AG04449 (cell line): ENCODE results near the gene MAP3K13.

Experiments
- CTCF ChIA-PET: fragments of 350-600 bp; formaldehyde crosslinking; extraction: SDS; loops from one replicate; lab custom pipeline; 2021; ENCODE audit warnings: antibody characterized with exemption; lab: Yijun Ruan, JAX
- POLR2A ChIA-PET: fragments of 400-600, 350-600 bp; formaldehyde crosslinking; extraction: SDS; loops from one replicate; lab custom pipeline; 2020; ENCODE audit warnings: antibody characterized with exemption, inconsistent platforms; lab: Yijun Ruan, JAX
- DNase-seq: peaks from one replicate; pipeline ENCODE4 v3.0.0-alpha.2; 2010; ENCODE audit warnings: low read depth, low spot score
- H3K4me3 ChIP-seq: 2 replicates; pipeline ENCODE4 v1.5.1; 2011; ENCODE audit warnings: low read depth, mild to moderate bottlenecking, control low read depth, low read length
- TF ChIP-seq, protein P1 (sequence below): IDR thresholded peaks from one replicate; pipeline ENCODE4 v1.5.1; 2011; ENCODE audit warnings: mild to moderate bottlenecking, moderate library complexity, low read length, control low read depth, inconsistent platforms; ENCODE audit not compliant: insufficient read depth; ENCODE audit errors: missing control alignments

The MAP3K13 gene

DNA sequence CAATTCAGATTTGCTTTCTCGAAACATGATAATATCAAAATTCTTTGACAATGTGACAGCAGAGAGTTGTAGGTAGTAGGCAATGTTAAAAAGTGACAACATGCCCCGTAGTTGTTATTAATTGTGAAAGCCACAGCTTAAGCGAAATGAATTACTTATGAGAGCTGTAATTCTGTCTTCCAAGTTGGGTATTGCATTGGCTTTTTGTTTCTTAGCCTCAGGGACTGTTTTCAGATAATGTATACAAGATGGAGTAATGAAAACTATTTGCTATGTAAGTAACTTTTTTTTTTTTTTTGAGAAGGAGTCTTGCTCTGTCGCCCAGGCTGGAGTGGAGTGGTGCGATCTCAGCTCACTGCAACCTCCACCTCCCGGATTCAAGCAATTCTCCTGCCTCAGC, 43.1 kb upstream of the MAP3K13 start:
- POLR2A ChIA-PET = no interaction called here
- DNase-seq = no peak
- TF ChIP-seq, protein P1, sequence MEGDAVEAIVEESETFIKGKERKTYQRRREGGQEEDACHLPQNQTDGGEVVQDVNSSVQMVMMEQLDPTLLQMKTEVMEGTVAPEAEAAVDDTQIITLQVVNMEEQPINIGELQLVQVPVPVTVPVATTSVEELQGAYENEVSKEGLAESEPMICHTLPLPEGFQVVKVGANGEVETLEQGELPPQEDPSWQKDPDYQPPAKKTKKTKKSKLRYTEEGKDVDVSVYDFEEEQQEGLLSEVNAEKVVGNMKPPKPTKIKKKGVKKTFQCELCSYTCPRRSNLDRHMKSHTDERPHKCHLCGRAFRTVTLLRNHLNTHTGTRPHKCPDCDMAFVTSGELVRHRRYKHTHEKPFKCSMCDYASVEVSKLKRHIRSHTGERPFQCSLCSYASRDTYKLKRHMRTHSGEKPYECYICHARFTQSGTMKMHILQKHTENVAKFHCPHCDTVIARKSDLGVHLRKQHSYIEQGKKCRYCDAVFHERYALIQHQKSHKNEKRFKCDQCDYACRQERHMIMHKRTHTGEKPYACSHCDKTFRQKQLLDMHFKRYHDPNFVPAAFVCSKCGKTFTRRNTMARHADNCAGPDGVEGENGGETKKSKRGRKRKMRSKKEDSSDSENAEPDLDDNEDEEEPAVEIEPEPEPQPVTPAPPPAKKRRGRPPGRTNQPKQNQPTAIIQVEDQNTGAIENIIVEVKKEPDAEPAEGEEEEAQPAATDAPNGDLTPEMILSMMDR = no peak
- H3K4me3 ChIP-seq = no peak overlapping the region
- CTCF ChIA-PET = interaction anchor here (2.2 to 4.8 kb wide), 2 partner anchors 12 to 40 kb away, joined by 6 to 26 read pairs; no protein-coding TSS in a partner anchor

DNA sequence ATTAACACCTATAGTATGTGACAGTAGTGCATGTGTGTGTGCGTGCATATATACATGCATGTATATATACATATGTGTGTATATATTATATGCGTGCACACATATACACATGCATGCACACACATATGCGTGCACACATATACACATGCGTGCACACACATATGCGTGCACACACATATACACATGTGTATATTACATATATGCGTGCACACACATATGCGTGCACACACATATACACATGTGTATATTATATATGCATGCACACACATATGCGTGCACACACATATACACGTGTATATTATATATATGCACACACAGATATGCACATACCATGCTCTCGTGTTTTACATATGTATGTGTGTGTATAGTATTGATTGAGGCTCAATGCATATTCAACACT, 42.0 kb upstream of the MAP3K13 start:
- no peak overlapping the region for H3K4me3 ChIP-seq
- no peak for DNase-seq
- TF ChIP-seq, protein P1 = no peak
- POLR2A ChIA-PET = no interaction called here
- CTCF ChIA-PET = interaction anchor here (4.8 kb wide), 1 partner anchor 13 kb away, joined by 26 read pairs; no protein-coding TSS in a partner anchor

DNA sequence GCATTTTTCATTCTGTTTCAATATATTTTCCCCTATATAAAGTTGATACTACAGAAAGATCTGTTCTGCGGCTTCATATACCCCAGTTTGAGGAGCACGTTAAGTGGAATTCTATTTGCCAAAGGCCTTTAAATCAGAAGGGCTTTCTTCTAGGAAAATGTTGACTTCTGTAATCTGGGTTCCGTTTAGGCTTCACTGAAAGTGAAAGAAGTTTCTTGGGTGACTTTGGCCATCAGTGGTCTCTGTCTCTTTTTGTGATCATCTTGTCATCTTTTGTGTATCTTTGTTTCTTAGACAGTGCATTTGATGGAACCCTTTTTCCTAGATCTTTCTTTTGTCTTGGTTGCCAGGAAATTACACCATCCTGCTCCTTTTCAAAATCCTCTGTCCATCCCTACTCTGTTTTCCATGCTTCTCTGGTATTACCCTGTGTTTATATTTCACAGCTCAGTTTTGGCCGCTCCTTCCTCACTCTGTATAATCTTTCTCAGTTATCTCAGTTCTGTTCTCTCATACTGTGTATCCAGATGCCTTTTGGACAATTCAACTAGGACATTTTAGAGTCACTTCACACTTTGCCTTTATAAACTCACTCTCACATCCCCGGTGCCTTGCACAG, 40.7 kb upstream of the MAP3K13 start:
- ChIA-PET CTCF (interaction anchor here (4.8 kb wide), 1 partner anchor 14 kb away, joined by 26 read pairs; no protein-coding TSS in a partner anchor), POLR2A (no interaction called here)
- H3K4me3 ChIP-seq = no peak overlapping the region
- TF ChIP-seq, protein P1 = no peak
- no peak for DNase-seq

DNA sequence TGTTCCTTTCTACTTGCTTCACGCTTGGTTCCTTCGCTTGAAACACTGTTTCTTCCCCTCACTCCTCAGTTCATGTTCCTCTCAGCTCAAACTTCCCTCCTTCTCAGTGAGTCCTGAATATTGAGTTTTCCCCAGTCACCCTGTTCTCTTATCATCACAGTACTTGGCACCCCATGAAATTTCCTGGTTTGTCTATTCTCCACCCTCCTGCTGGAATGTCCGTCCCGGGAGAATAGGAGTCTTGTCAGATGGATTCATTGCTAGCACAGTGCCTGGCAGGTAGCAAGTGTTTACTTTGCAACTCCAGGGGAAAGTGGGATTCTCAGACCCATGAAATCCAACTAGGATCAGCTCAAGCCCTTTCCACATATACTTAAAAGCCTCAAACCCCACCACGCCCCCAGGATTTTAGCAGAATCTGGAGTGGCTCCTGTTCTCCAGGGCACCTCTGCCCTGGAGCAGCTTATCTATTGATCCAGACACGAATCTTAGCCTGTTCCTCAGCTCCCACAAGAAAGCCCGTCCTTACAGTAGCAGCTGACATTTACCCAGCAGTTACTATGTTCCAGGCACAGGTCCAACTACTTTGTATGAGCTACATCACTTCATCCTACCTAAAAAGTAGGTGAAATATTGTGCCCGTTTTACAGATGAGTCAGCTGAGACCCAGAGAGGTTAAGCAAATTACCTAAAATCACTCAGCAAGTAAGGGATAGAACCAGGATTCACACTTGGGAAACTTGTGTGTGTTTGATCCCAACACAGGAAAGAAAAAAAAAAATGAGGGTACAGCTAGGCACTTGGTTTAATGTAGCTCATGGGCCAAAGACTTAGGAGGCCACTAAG, 36.8 kb upstream of the MAP3K13 start:
- H3K4me3 ChIP-seq = no peak overlapping the region
- CTCF ChIA-PET = interaction anchor here (0.6 to 2.0 kb wide), 2 partner anchors 18 to 45 kb away, joined by 3 to 12 read pairs; no protein-coding TSS in a partner anchor
- TF ChIP-seq, protein P1 = no peak
- POLR2A ChIA-PET = no interaction called here
- DNase-seq = no peak

DNA sequence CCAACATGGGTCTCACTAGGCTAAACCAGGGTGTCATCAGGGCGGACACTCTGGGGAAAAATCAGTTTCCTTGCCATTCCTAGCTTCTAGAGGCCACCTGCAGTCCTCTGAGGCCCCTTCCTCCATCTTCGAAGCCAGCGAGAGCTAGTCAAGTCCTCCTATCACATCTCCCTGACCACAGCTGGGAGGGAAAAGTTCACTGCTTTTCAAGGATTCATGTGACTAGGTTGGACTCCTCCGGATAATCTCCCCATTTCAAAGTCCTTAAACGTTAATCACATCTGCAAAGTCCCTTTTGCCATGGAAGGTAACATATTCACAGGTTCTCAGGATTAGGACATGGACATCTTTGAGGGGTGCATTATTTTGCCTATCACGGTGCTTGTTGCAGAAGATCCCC, 35.9 kb upstream of the MAP3K13 start:
- CTCF ChIA-PET = interaction anchor here (2.0 kb wide), 1 partner anchor 19 kb away, joined by 12 read pairs; no protein-coding TSS in a partner anchor
- POLR2A ChIA-PET = no interaction called here
- TF ChIP-seq, protein P1 = no peak
- no peak overlapping the region for H3K4me3 ChIP-seq
- DNase-seq = no peak
